WTC11 (cell line): ENCODE measurements around the gene SPHK2.

Experiments used
- AFF4 ChIP-seq: sonication (generic); formaldehyde crosslinking; IDR thresholded peaks from 2 replicates; pipeline ENCODE4 v1.8.1; 2023; ENCODE audit warnings: mild to moderate bottlenecking, missing genetic modification reagents, borderline replicate concordance
- ATF2 ChIP-seq: sonication (generic); formaldehyde crosslinking; IDR thresholded peaks from 2 replicates; pipeline ENCODE4 v1.8.1; 2022; ENCODE audit warnings: low read depth, missing genetic modification reagents, borderline replicate concordance
- TEAD4 ChIP-seq: sonication (generic); formaldehyde crosslinking; IDR thresholded peaks from 2 replicates; pipeline ENCODE4 v1.8.0; 2022; ENCODE audit warnings: mild to moderate bottlenecking, missing genetic modification reagents
- USF1 ChIP-seq: sonication (generic); formaldehyde crosslinking; IDR thresholded peaks from 2 replicates; pipeline ENCODE4 v1.8.0; 2022; ENCODE audit warnings: mild to moderate bottlenecking, missing genetic modification reagents
- ZSCAN18 ChIP-seq: fragments of 250-450 bp; sonication (Bioruptor Pico); IDR thresholded peaks from 2 replicates; pipeline ENCODE4 v2.1.2; 2022; ENCODE audit warnings: mild to moderate bottlenecking, moderate library complexity

- TF ChIP-seq ATF2: no peak
- TF ChIP-seq TEAD4 (CRISPR knock-in tag): no peak
- no peak for TF ChIP-seq ZSCAN18 (CRISPR knock-in tag)
- no peak for TF ChIP-seq AFF4 (CRISPR knock-in tag)
- TF ChIP-seq USF1: no peak
Measured at GRCh38 chr19:48660852-48661710, 41.8 kb downstream of the SPHK2 start.
